ACC112 (cell line): ENCODE measurements around the gene LAD1.

Experiments used
- H2AFZ ChIP-seq: fragments of 200-600 bp; sonication (generic); one replicate; pipeline ENCODE4 v1.6.0; 2017; ENCODE audit warnings: antibody characterized with exemption, low read length; ENCODE audit not compliant: unreplicated experiment
- H3K27ac ChIP-seq: fragments of 200-600 bp; sonication (generic); 2 replicates; pipeline ENCODE4 v1.5.1; 2014; ENCODE audit warnings: low read depth, mild to moderate bottlenecking, antibody characterized with exemption, low read length, moderate library complexity
- H3K27me3 ChIP-seq: fragments of 200-600 bp; sonication (generic); 2 replicates; pipeline ENCODE4 v1.6.1; 2014; ENCODE audit warnings: mild to moderate bottlenecking, antibody characterized with exemption, low read length, moderate library complexity, mixed read lengths; ENCODE audit not compliant: insufficient read depth
- H3K36me3 ChIP-seq: fragments of 200-600 bp; sonication (generic); 2 replicates; pipeline ENCODE4 v1.6.1; 2016; ENCODE audit warnings: mild to moderate bottlenecking, antibody characterized with exemption, low read length, moderate library complexity, mixed read lengths; ENCODE audit not compliant: insufficient read depth
- H3K4me1 ChIP-seq: fragments of 200-600 bp; sonication (generic); one replicate; pipeline ENCODE4 v1.6.1; 2016; ENCODE audit warnings: low read length, mixed read lengths; ENCODE audit not compliant: insufficient read depth, unreplicated experiment, control insufficient read depth
- H3K4me3 ChIP-seq: fragments of 200-600 bp; sonication (generic); 2 replicates; pipeline ENCODE4 v1.5.1; 2014; ENCODE audit warnings: mild to moderate bottlenecking, low read depth, low read length
- H3K79me2 ChIP-seq: fragments of 200-600 bp; sonication (generic); one replicate; pipeline ENCODE4 v1.6.0; 2016; ENCODE audit warnings: low read length; ENCODE audit not compliant: control insufficient read depth, unreplicated experiment, insufficient read depth

The LAD1 gene

GRCh38 chr1:201348211-201348566, 50.9 kb downstream of the LAD1 start:
- H3K27me3 ChIP-seq: peaks cover 27% of the 10 kb centered on the region
- H3K36me3 ChIP-seq: no peaks in the 10 kb centered on the region
- H2AFZ ChIP-seq: no peak overlapping the region
- no peak overlapping the region for H3K4me3 ChIP-seq
- H3K79me2 ChIP-seq: no peaks in the 10 kb centered on the region
- no peak overlapping the region for H3K27ac ChIP-seq
- no peaks in the 10 kb centered on the region for H3K4me1 ChIP-seq

GRCh38 chr1:201347498-201348210, 51.5 kb downstream of the LAD1 start:
- H3K79me2 ChIP-seq: no peaks in the 10 kb centered on the region
- peaks cover 29% of the 10 kb centered on the region for H3K27me3 ChIP-seq
- H3K27ac ChIP-seq: no peak overlapping the region
- no peak overlapping the region for H2AFZ ChIP-seq
- no peaks in the 10 kb centered on the region for H3K4me1 ChIP-seq
- no peaks in the 10 kb centered on the region for H3K36me3 ChIP-seq
- no peak overlapping the region for H3K4me3 ChIP-seq

- Histone ChIP-seq H3K79me2 (no peaks in the 10 kb centered on the region), H3K27me3 (peaks cover 32% of the 10 kb centered on the region; the same call in 1 of the 2 replicates), H3K27ac (no peak overlapping the region), H3K36me3 (no peaks in the 10 kb centered on the region), H3K4me3 (no peak overlapping the region), H2AFZ (no peak overlapping the region), H3K4me1 (no peaks in the 10 kb centered on the region)
Observed at GRCh38 chr1:201346987-201347386, 52.1 kb downstream of the LAD1 start.

GRCh38 chr1:201346337-201346939, 52.7 kb downstream of the LAD1 start:
- Histone ChIP-seq H2AFZ (no peak overlapping the region), H3K4me1 (no peaks in the 10 kb centered on the region), H3K4me3 (no peak overlapping the region), H3K36me3 (no peaks in the 10 kb centered on the region), H3K27me3 (peaks cover 26% of the 10 kb centered on the region), H3K79me2 (no peaks in the 10 kb centered on the region), H3K27ac (no peak overlapping the region)

DNA sequence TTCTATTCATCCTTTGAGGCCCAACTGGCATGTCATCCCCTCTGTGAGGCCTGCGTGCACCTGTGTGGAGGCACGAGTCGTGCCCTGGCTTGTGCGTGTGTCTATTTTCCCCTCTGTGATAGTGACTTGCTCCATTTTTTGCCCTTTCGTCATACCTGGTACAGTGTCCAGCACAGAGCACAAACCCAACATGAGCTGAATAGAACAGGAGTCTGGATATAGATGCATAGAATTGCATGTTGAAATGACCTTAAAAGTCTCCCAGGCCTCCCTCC, 54.1 kb downstream of the LAD1 start:
- Histone ChIP-seq H3K4me3 (no peak overlapping the region), H3K27ac (no peak overlapping the region), H3K27me3 (peaks cover 34% of the 10 kb centered on the region), H2AFZ (no peak overlapping the region), H3K79me2 (no peaks in the 10 kb centered on the region), H3K4me1 (no peaks in the 10 kb centered on the region), H3K36me3 (no peaks in the 10 kb centered on the region)

GRCh38 chr1:201344206-201345080, 54.7 kb downstream of the LAD1 start:
- Histone ChIP-seq H3K79me2 (no peaks in the 10 kb centered on the region), H3K4me1 (no peaks in the 10 kb centered on the region), H3K4me3 (no peak overlapping the region), H3K27me3 (peaks cover 34% of the 10 kb centered on the region), H3K27ac (no peak overlapping the region), H3K36me3 (no peaks in the 10 kb centered on the region), H2AFZ (no peak overlapping the region)

DNA sequence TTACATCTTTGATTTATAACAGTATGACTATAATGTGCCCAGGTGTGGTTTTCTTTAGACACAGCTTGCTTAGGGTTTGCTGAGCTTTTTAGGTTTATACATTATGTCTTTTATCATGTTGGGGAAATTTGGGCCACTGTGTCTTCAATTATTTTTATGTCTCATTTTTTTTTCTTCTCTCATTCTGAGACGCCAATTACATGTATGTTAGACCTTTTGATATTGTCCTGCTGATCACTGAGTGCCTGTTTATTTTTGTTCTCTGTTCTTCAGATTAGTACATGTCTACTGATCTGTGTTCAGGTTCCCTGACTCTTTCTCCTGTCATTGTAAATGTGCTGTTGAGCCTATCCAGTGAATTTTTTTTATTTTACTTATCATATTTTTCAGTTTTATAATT, 57.7 kb downstream of the LAD1 start:
- H3K4me3 ChIP-seq: no peak overlapping the region
- H3K4me1 ChIP-seq: no peaks in the 10 kb centered on the region
- H3K27ac ChIP-seq: no peak overlapping the region
- H2AFZ ChIP-seq: no peak overlapping the region
- H3K36me3 ChIP-seq: no peaks in the 10 kb centered on the region
- H3K27me3 ChIP-seq: peaks cover 34% of the 10 kb centered on the region
- no peaks in the 10 kb centered on the region for H3K79me2 ChIP-seq

- Histone ChIP-seq H2AFZ (no peak overlapping the region), H3K4me3 (no peak overlapping the region), H3K4me1 (no peaks in the 10 kb centered on the region), H3K79me2 (no peaks in the 10 kb centered on the region), H3K36me3 (no peaks in the 10 kb centered on the region), H3K27ac (no peak overlapping the region), H3K27me3 (peaks cover 8% of the 10 kb centered on the region)
Observed at GRCh38 chr1:201336711-201337450, 62.2 kb downstream of the LAD1 start.

DNA sequence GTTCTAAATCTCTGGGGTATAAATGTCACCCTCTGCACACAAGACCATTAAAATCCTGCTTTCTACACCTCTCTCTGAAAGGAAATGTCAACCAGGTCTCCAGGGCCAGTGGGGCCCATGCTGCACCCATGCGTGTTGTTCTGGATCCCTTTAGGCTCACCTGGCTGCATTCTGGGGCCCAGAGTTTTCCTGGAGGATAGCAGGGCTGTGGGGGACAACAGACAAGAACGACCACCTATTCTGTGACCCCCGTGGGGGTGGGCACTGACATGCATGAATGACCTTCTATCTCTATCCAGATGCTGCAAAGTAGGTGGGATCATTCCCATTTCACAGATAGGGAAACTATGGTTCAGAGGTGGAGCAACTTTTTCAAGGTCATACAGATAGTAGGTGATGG, 63.2 kb downstream of the LAD1 start:
- H3K4me1 ChIP-seq: no peaks in the 10 kb centered on the region
- no peaks in the 10 kb centered on the region for H3K79me2 ChIP-seq
- H3K4me3 ChIP-seq: no peak overlapping the region
- peaks cover 2% of the 10 kb centered on the region for H3K27me3 ChIP-seq
- H3K36me3 ChIP-seq: no peaks in the 10 kb centered on the region
- H2AFZ ChIP-seq: no peak overlapping the region
- no peak overlapping the region for H3K27ac ChIP-seq

DNA sequence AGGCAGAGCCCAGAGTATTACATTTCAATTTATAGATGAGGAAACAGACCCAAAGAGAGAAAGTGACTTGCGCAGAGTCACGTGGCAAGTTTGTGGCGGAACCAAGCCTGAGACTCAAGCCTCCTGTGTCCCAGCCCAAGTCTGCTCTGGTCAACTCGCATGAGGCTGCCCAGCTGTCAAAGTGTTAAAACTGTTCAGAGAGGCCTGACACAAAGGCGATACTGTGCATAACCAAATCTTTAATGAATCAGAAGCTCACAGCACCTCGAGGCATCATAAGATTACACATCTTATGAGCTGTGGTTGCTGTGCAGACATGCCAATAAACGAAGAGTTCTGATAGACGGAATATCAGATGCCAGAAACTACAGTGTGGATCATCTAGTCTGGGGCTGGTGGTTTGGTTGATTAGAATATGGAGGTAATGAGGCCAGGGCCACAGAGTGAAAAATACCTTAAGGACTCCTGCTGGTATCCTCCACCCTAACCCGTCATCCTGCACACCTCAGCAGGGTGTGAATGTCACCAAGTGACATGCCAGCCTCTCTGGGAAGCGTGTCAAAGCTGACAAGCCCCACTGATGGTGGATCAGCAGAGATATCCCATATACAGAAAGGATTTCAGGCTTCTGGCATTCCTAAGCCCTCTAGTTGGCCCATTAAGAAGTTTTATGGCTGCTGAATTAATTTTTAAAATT, 63.8 kb downstream of the LAD1 start:
- no peaks in the 10 kb centered on the region; the same call in 1 of the 2 replicates for H3K27me3 ChIP-seq

More for the DNA sequence above, 63.8 kb downstream of the LAD1 start:
- Histone ChIP-seq H3K79me2 (no peaks in the 10 kb centered on the region), H3K36me3 (no peaks in the 10 kb centered on the region), H3K27ac (no peak overlapping the region), H3K4me3 (no peak overlapping the region), H3K4me1 (no peaks in the 10 kb centered on the region), H2AFZ (no peak overlapping the region)
